Measurements from ENCODE around the gene PPP1R14C. TPM values are rescaled to one million over a fixed set of nuclear protein-coding genes. Genes with fewer than 3 reads are reported as not detected.

PPP1R14C gene
- total RNA-seq, 1 experiment from 2014 or later = 12.1 TPM

DNA sequence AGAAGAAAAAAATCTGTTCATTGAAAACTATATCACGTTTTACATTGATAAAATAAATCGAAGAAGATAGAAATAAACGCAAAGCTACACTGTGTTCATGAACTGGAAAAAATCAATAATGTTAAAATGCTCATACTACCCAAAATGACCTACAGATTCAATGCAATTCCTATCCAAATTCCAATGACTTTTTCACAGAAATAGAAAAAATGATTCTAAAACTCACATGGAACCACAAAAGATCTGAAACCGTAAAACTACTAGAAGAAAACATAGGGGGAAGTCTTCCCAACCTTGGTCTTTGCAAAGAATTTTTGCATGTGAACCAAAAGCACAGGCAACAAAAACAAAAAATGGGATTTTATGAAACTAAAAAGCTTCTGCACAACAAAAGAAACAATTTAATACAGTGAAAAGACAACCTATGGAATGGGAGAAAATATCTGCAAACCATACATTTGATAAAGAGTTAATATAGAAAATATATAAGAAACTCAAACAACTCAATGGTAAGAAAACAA, 40.0 kb upstream of the PPP1R14C start:
- intact Hi-C loops (cut with micrococcal nuclease; ENCODE audit: unreplicated experiment) = no loop called here
- TF ChIP-seq, protein P1, sequence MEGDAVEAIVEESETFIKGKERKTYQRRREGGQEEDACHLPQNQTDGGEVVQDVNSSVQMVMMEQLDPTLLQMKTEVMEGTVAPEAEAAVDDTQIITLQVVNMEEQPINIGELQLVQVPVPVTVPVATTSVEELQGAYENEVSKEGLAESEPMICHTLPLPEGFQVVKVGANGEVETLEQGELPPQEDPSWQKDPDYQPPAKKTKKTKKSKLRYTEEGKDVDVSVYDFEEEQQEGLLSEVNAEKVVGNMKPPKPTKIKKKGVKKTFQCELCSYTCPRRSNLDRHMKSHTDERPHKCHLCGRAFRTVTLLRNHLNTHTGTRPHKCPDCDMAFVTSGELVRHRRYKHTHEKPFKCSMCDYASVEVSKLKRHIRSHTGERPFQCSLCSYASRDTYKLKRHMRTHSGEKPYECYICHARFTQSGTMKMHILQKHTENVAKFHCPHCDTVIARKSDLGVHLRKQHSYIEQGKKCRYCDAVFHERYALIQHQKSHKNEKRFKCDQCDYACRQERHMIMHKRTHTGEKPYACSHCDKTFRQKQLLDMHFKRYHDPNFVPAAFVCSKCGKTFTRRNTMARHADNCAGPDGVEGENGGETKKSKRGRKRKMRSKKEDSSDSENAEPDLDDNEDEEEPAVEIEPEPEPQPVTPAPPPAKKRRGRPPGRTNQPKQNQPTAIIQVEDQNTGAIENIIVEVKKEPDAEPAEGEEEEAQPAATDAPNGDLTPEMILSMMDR (conservative IDR thresholded peaks at IDR 0.05) = no peak
- TF ChIP-seq EZH2 (IDR thresholded peaks at IDR 0.05; ENCODE audit: low read depth) = no peak
- Histone ChIP-seq H3K4me3 (no peak overlapping the region), H3K27me3 (ENCODE audit: insufficient read depth, low read depth) (no peaks in the 10 kb centered on the region), H3K36me3 (ENCODE audit: low read depth) (no peaks in the 10 kb centered on the region), H3K79me2 (ENCODE audit: low read depth) (no peaks in the 10 kb centered on the region), H3K27ac (no peak overlapping the region), H3K4me1 (replicated peaks; ENCODE audit: insufficient read depth) (no peaks in the 10 kb centered on the region), H3F3A (ENCODE audit: insufficient read depth, low read depth) (no peaks in the 10 kb centered on the region), H3K4me2 (no peak overlapping the region), H2AFZ (no peak overlapping the region), H4K20me1 (ENCODE audit: insufficient read depth) (no peaks in the 10 kb centered on the region), H3K9me3 (ENCODE audit: insufficient read depth, low read depth) (no peaks in the 10 kb centered on the region), H3K9me2 (ENCODE audit: insufficient read depth) (no peaks in the 10 kb centered on the region)
- POLR2A ChIA-PET (ENCODE audit: unreplicated experiment) = interaction anchor here (0.6 kb wide), 1 partner anchor 219 kb away, joined by 5 read pairs; no protein-coding TSS in a partner anchor
- no peak for DNase-seq
- BruUV-seq (replicated peaks) = no TSS peak
- CTCF ChIA-PET = no interaction called here

DNA sequence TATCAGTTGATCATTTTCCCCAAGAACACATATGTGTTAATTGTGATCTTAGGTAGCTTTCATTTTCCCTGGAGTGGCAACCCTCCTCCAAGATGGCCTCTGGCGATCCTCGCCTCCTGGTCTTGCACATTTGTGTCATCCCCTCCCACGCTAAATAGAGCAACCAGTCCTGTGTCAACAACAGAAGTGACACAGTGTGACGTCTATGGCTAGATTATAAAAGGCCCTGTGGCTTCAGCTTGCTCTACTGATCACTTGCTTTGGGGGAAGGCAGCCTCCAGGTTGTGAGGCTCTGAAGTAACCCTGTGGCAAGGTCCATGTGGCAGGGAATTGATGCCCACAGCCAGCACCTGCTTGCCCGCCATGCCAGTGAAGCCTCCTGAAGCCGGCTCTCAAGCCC, 30.6 kb upstream of the PPP1R14C start:
- no peaks in the 10 kb centered on the region for H4K20me1 ChIP-seq (ENCODE audit: insufficient read depth)
- ChIA-PET POLR2A (ENCODE audit: unreplicated experiment) (no interaction called here), CTCF (interaction anchor here (0.7 kb wide), 1 partner anchor 31 kb away, joined by 8 read pairs; no protein-coding TSS in a partner anchor)
- H3K27me3 ChIP-seq (ENCODE audit: insufficient read depth, low read depth) = no peaks in the 10 kb centered on the region
- no peaks in the 10 kb centered on the region for H3K36me3 ChIP-seq (ENCODE audit: low read depth)
- TF ChIP-seq, protein P1 (conservative IDR thresholded peaks at IDR 0.05) = no peak
- no peak for TF ChIP-seq EZH2 (IDR thresholded peaks at IDR 0.05; ENCODE audit: low read depth)
- BruUV-seq (replicated peaks) = no TSS peak
- H2AFZ ChIP-seq = no peak overlapping the region
- no peaks in the 10 kb centered on the region for H3F3A ChIP-seq (ENCODE audit: insufficient read depth, low read depth)
- no peak overlapping the region for H3K27ac ChIP-seq
- no peaks in the 10 kb centered on the region for H3K9me3 ChIP-seq (ENCODE audit: insufficient read depth, low read depth)
- H3K4me1 ChIP-seq (replicated peaks; ENCODE audit: insufficient read depth) = no peaks in the 10 kb centered on the region
- H3K4me3 ChIP-seq = no peak overlapping the region
- no peak for DNase-seq
- no peaks in the 10 kb centered on the region for H3K9me2 ChIP-seq (ENCODE audit: insufficient read depth)
- intact Hi-C loops (cut with micrococcal nuclease; ENCODE audit: unreplicated experiment) = no loop called here
- no peak overlapping the region for H3K4me2 ChIP-seq
- H3K79me2 ChIP-seq (ENCODE audit: low read depth) = no peaks in the 10 kb centered on the region

DNA sequence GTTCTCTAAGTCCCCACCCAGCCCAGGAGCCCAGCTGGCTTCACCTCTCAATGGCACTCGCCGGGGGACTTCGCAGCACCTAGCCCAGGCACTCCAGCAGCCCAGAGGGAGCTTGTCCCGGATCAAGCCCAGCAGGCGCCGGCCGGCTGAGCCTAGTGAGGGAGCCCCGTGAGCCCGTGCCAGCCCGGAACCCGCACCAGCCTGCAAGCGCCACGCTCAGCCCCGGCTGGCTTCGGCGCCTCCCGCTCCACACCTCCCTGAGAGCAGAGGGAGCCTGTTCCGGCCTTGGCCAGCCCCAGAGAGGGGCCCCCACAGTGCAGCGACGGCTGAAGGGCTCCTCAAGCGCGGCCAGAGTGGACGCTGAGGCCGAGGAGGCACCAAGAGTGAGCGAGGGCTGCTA, 27.1 kb upstream of the PPP1R14C start:
- BruUV-seq (replicated peaks) = no TSS peak
- Histone ChIP-seq H3K9me3 (ENCODE audit: insufficient read depth, low read depth) (no peaks in the 10 kb centered on the region), H3K9me2 (ENCODE audit: insufficient read depth) (no peaks in the 10 kb centered on the region), H3F3A (ENCODE audit: insufficient read depth, low read depth) (0 out of 2 replicates have a peak, but pooled peaks cover 4% of the 10 kb centered on the region), H3K27ac (no peak overlapping the region), H3K4me2 (no peak overlapping the region), H3K36me3 (ENCODE audit: low read depth) (no peaks in the 10 kb centered on the region), H3K27me3 (ENCODE audit: insufficient read depth, low read depth) (no peaks in the 10 kb centered on the region), H2AFZ (no peak overlapping the region), H3K4me1 (replicated peaks; ENCODE audit: insufficient read depth) (peaks cover 17% of the 10 kb centered on the region), H4K20me1 (ENCODE audit: insufficient read depth) (no peaks in the 10 kb centered on the region), H3K79me2 (ENCODE audit: low read depth) (no peaks in the 10 kb centered on the region), H3K4me3 (no peak overlapping the region)
- TF ChIP-seq, protein P1 (conservative IDR thresholded peaks at IDR 0.05) = no peak
- TF ChIP-seq EZH2 (IDR thresholded peaks at IDR 0.05; ENCODE audit: low read depth) = no peak
- DNase-seq = no peak
- ChIA-PET POLR2A (ENCODE audit: unreplicated experiment) (no interaction called here), CTCF (no interaction called here)
- intact Hi-C loops (cut with micrococcal nuclease; ENCODE audit: unreplicated experiment) = no loop called here

Measured in PC-9 (cell line).